ENCODE measurements around the gene JAG1.

- TF ChIP-seq CTCF (IDR thresholded peaks at IDR 0.05; ENCODE audit: borderline replicate concordance, extremely low read depth, low read length, poor library complexity, severe bottlenecking) (no peak), EZH2 (IDR thresholded peaks at IDR 0.05; ENCODE audit: borderline replicate concordance, low read depth, low read length, severe bottlenecking) (no peak)
Measured at GRCh38 chr20:10707791-10708190, 34.0 kb upstream of the JAG1 start.
